HCT116 (cell line): ENCODE measurements around the gene KIAA1328. TPM values are rescaled to one million over a fixed set of nuclear protein-coding genes. Genes with fewer than 3 reads are reported as not detected.

Experiments used
- ATAC-seq: fragments of 200-7000 bp; cut with Tn5 transposase; 2 replicates; pipeline ENCODE4 v1.9.1; 2020; ENCODE audit warnings: mild to moderate bottlenecking, moderate library complexity
- BruUV-seq: library from RNA; stranded (reverse); fragments of 400-500 nt; replicated peaks from 2 replicates; lab custom pipeline; 2021; lab: Mats Ljungman, UMichigan
- CTCF ChIA-PET: fragments of 300-600 bp; sonication (Branson Sonifier 250); formaldehyde crosslinking; loops from one replicate; lab custom pipeline; 2021; ENCODE audit warnings: antibody characterized with exemption; lab: Charles Lee
- POLR2A ChIA-PET: fragments of 300-600, 350-600 bp; sonication (Branson Sonifier 250); formaldehyde crosslinking; loops from one replicate; lab custom pipeline; 2021; ENCODE audit warnings: antibody characterized with exemption; lab: Charles Lee
- RAD21 ChIA-PET, 2 experiments: fragments of 300-600 bp; sonication (Branson Sonifier 250); formaldehyde crosslinking; loops; one replicate each; lab custom pipeline; 2023; ENCODE audit warnings: low total read pairs in 2 of 2; ENCODE audit not compliant: uncharacterized antibody in 2 of 2, unreplicated experiment in 2 of 2, low non-redundant PET in 1 of 2; lab: Charles Lee
- DNase-seq: peaks from one replicate; pipeline ENCODE4 v3.0.0-alpha.2; 2010; ENCODE audit warnings: low read depth, low spot score
- H2AFZ ChIP-seq: fragments of 200-600 bp; shearing (Covaris generic), sonication (generic); 2 replicates; pipeline ENCODE4 v1.6.1; 2017; ENCODE audit warnings: low read depth, mixed run types, mixed read lengths, antibody characterized with exemption, low read length; ENCODE audit not compliant: poor library complexity, severe bottlenecking
- H3K27ac ChIP-seq: 2 replicates; pipeline ENCODE4 v1.5.1; 2012; ENCODE audit warnings: low read depth, low read length
- H3K27me3 ChIP-seq: fragments of 200-600 bp; sonication (generic); 2 replicates; pipeline ENCODE4 v1.6.1; 2016; ENCODE audit warnings: mixed run types, low read length, mixed read lengths; ENCODE audit not compliant: insufficient read depth
- H3K36me3 ChIP-seq, 2 experiments: fragments of 200-500 bp in 1 of 2; fragments of 200-600 bp in 1 of 2; sonication (Bioruptor generic) in 1 of 2; sonication (generic) in 1 of 2; 2 replicates each; pipeline versions ENCODE4 v1.5.1 to v1.6.1; 2014 to 2016; ENCODE audit warnings: low read length in 2 of 2, inconsistent platforms in 1 of 2, mixed read lengths in 1 of 2, mixed run types in 1 of 2; ENCODE audit not compliant: insufficient read depth in 2 of 2, control insufficient read depth in 1 of 2
- H3K4me1 ChIP-seq, 2 experiments: fragments of 200-600 bp in 1 of 2; sonication (generic) in 1 of 2; 2 replicates each; pipeline versions ENCODE4 v1.5.1 to v1.6.1; 2012 to 2017; ENCODE audit warnings: low read length in 2 of 2, inconsistent platforms in 1 of 2, mild to moderate bottlenecking in 1 of 2, mixed read lengths in 1 of 2, mixed run types in 1 of 2, moderate library complexity in 1 of 2; ENCODE audit not compliant: insufficient read depth in 2 of 2, control insufficient read depth in 1 of 2
- H3K4me2 ChIP-seq: fragments of 200-600 bp; sonication (generic); 2 replicates; pipeline ENCODE4 v1.6.1; 2017; ENCODE audit warnings: mixed run types, low read length, mixed read lengths
- H3K4me3 ChIP-seq, 2 experiments: fragments of 200-600 bp in 1 of 2; sonication (generic) in 1 of 2; replicated peaks in 1 of 2; 2 replicates each; pipeline ENCODE4 v1.5.1; 2011 to 2016; ENCODE audit warnings: low read length in 2 of 2, control low read depth in 1 of 2, low read depth in 1 of 2, mild to moderate bottlenecking in 1 of 2, mixed read lengths in 1 of 2, mixed run types in 1 of 2
- H3K79me2 ChIP-seq: fragments of 200-600 bp; sonication (generic); 2 replicates; pipeline ENCODE4 v1.6.1; 2017; ENCODE audit warnings: mild to moderate bottlenecking, mixed run types, low read length, moderate library complexity, mixed read lengths; ENCODE audit not compliant: insufficient read depth
- H3K9ac ChIP-seq: fragments of 200-600 bp; sonication (generic); 2 replicates; pipeline ENCODE4 v1.6.1; 2016; ENCODE audit warnings: low read length, mixed read lengths
- H3K9me2 ChIP-seq: fragments of 200-600 bp; sonication (generic), shearing (Covaris generic); 2 replicates; pipeline ENCODE4 v1.6.1; 2017; ENCODE audit warnings: mixed run types, mild to moderate bottlenecking, moderate library complexity; ENCODE audit not compliant: insufficient read depth
- H3K9me3 ChIP-seq, 2 experiments: fragments of 200-500 bp in 1 of 2; fragments of 200-600 bp in 1 of 2; sonication (Bioruptor generic) in 1 of 2; sonication (generic) in 1 of 2; 2 replicates each; pipeline ENCODE4 v1.6.1; 2014 to 2017; ENCODE audit warnings: low read length in 2 of 2, mixed read lengths in 2 of 2, inconsistent platforms in 1 of 2, low read depth in 1 of 2, mild to moderate bottlenecking in 1 of 2, mixed run types in 1 of 2, moderate library complexity in 1 of 2; ENCODE audit not compliant: control insufficient read depth in 1 of 2, insufficient read depth in 1 of 2
- H4K20me1 ChIP-seq: fragments of 200-600 bp; sonication (generic), shearing (Covaris generic); 2 replicates; pipeline ENCODE4 v1.6.1; 2017; ENCODE audit warnings: mixed run types, mild to moderate bottlenecking, moderate library complexity; ENCODE audit not compliant: insufficient read depth
- ATF3 ChIP-seq: IDR thresholded peaks from 2 replicates; pipeline ENCODE4 v1.6.1; 2012
- CBX3 ChIP-seq: IDR thresholded peaks from 2 replicates; pipeline ENCODE4 v1.6.1; 2012; ENCODE audit warnings: low read depth
- CEBPB ChIP-seq: IDR thresholded peaks from 2 replicates; pipeline ENCODE4 v1.6.1; 2012; ENCODE audit warnings: low read depth
- CTCF ChIP-seq, 3 experiments: fragments of 200-600 bp in 1 of 3; sonication (generic) in 1 of 3; IDR thresholded peaks in 2 of 3; conservative IDR thresholded peaks in 1 of 3; 2 replicates each; pipeline ENCODE4 v1.5.1; 2012 to 2017; ENCODE audit warnings: low read depth in 2 of 3, low read length in 2 of 3, antibody characterized with exemption in 1 of 3, borderline replicate concordance in 1 of 3, control low read depth in 1 of 3, mild to moderate bottlenecking in 1 of 3, mixed read lengths in 1 of 3, mixed run types in 1 of 3, moderate library complexity in 1 of 3; ENCODE audit not compliant: insufficient read depth in 1 of 3
- EGR1 ChIP-seq: IDR thresholded peaks from 2 replicates; pipeline ENCODE4 v1.6.1; 2012; ENCODE audit warnings: low read depth
- EZH2 ChIP-seq: fragments of 200-600 bp; sonication (generic); IDR thresholded peaks from 2 replicates; pipeline ENCODE4 v1.6.1; 2017; ENCODE audit warnings: antibody characterized with exemption, mixed run types
- EZH2phosphoT487 ChIP-seq: fragments of 200-600 bp; IDR thresholded peaks from 2 replicates; pipeline ENCODE4 v1.6.1; 2018; ENCODE audit warnings: antibody characterized with exemption, borderline replicate concordance
- FOSL1 ChIP-seq: IDR thresholded peaks from 2 replicates; pipeline ENCODE4 v1.6.1; 2012; ENCODE audit warnings: low read depth
- MAX ChIP-seq: IDR thresholded peaks from 2 replicates; pipeline ENCODE4 v1.6.1; 2012
- POLR2A ChIP-seq: IDR thresholded peaks from 2 replicates; pipeline ENCODE4 v1.7.0; 2011; ENCODE audit warnings: borderline replicate concordance; ENCODE audit not compliant: insufficient read depth, insufficient read length; ENCODE audit errors: extremely low read depth
- RAD21 ChIP-seq: IDR thresholded peaks from 2 replicates; pipeline ENCODE4 v1.6.1; 2012; ENCODE audit warnings: low read depth, mild to moderate bottlenecking
- REST ChIP-seq: IDR thresholded peaks from 2 replicates; pipeline ENCODE4 v1.6.1; 2012; ENCODE audit warnings: low read depth
- SIN3A ChIP-seq: IDR thresholded peaks from 2 replicates; pipeline ENCODE4 v1.6.1; 2012; ENCODE audit warnings: low read depth
- SP1 ChIP-seq: IDR thresholded peaks from 2 replicates; pipeline ENCODE4 v1.6.1; 2012; ENCODE audit warnings: low read depth
- SRF ChIP-seq: IDR thresholded peaks from 2 replicates; pipeline ENCODE4 v1.6.1; 2012; ENCODE audit warnings: low read depth
- TCF7L2 ChIP-seq: IDR thresholded peaks from 2 replicates; pipeline ENCODE4 v1.7.0; 2011; ENCODE audit warnings: borderline replicate concordance, inconsistent platforms; ENCODE audit not compliant: insufficient read depth, insufficient read length; ENCODE audit errors: extremely low read depth
- YY1 ChIP-seq: IDR thresholded peaks from 2 replicates; pipeline ENCODE4 v1.6.1; 2011; ENCODE audit warnings: low read length, low read depth, moderate library complexity, mild to moderate bottlenecking; ENCODE audit not compliant: insufficient replicate concordance; ENCODE audit errors: extremely low read depth
- ZBTB33 ChIP-seq: IDR thresholded peaks from 2 replicates; pipeline ENCODE4 v1.6.1; 2011; ENCODE audit warnings: mild to moderate bottlenecking, low read length, moderate library complexity; ENCODE audit not compliant: insufficient replicate concordance; ENCODE audit errors: extremely low read depth
- ZFX ChIP-seq: fragments of 450-650 bp; IDR thresholded peaks from 2 replicates; pipeline ENCODE4 v1.6.1; 2017
- ZNF274 ChIP-seq: fragments of 200-500 bp; sonication (Bioruptor generic); IDR thresholded peaks from 2 replicates; pipeline ENCODE4 v1.6.1; 2014; ENCODE audit warnings: mild to moderate bottlenecking, low read depth, low read length, inconsistent platforms
- intact Hi-C: fragments of 100-400 bp; cut with micrococcal nuclease; formaldehyde crosslinking; loops from 2 replicates; pipeline ENCODE4 v1.10.0; 2022
- total RNA-seq: library from RNA; stranded (reverse); gene quantifications from one replicate; pipeline ENCODE4 v1.2.1, GENCODE V29; 2021; ENCODE audit not compliant: unreplicated experiment

Gene KIAA1328
- total RNA-seq, 1 experiment from 2014 or later, result 5.2 TPM

GRCh38 chr18:37253394-37254235 is 424.7 kb downstream of the KIAA1328 start:
- Histone ChIP-seq H3K27ac (no peak overlapping the region), H3K9me3 (no peaks in the 10 kb centered on the region), H3K36me3 (no peaks in the 10 kb centered on the region), H3K4me3 (no peak overlapping the region), H3K9me2 (no peaks in the 10 kb centered on the region), H2AFZ (no peak overlapping the region), H3K27me3 (peaks cover 18% of the 10 kb centered on the region), H3K4me2 (no peak overlapping the region), H4K20me1 (no peaks in the 10 kb centered on the region), H3K4me1 (no peaks in the 10 kb centered on the region; a peak in 1 of 4 replicates), H3K79me2 (no peaks in the 10 kb centered on the region), H3K9ac (no peak overlapping the region)
- CTCF ChIA-PET, result no interaction called here
- no peak for ATAC-seq
- DNase-seq, result no peak
- TF ChIP-seq ZNF274 (no peak), EGR1 (no peak), EZH2 (no peak), SP1 (no peak), TCF7L2 (no peak), RAD21 (no peak), FOSL1 (no peak), MAX (no peak), EZH2phosphoT487 (no peak), POLR2A (no peak), ATF3 (no peak), ZFX (no peak), YY1 (no peak), CTCF (IDR thresholded peaks at IDR 0.05 in 2 of 3, conservative IDR thresholded peaks at IDR 0.05 in 1 of 3; ENCODE audit: borderline replicate concordance in 1 of 3, insufficient read depth in 1 of 3, low read depth in 2 of 3, low read length in 2 of 3) (no peak), REST (no peak), CBX3 (no peak), ZBTB33 (no peak), CEBPB (no peak), SIN3A (no peak), SRF (no peak)
- BruUV-seq, result no TSS peak
- RAD21 ChIA-PET, result no interaction called here
- POLR2A ChIA-PET, result no interaction called here
- intact Hi-C loops, result no loop called here
